GM21576 (cell line): ENCODE results near the gene PKP1.

Experiments
- ATAC-seq: cut with Tn5 transposase; IDR thresholded peaks from one replicate; pipeline ENCODE4 v1.9.1; 2021; ENCODE audit warnings: mild to moderate bottlenecking, moderate library complexity; ENCODE audit not compliant: unreplicated experiment

The PKP1 gene

GRCh38 chr1:201361652-201362504 lies 78.6 kb downstream of the PKP1 start:
- ATAC-seq: no peak

GRCh38 chr1:201362906-201363305 lies 79.6 kb downstream of the PKP1 start:
- ATAC-seq: no peak

- no peak for ATAC-seq
Observed at GRCh38 chr1:201363467-201363866, 80.2 kb downstream of the PKP1 start.

GRCh38 chr1:201364808-201365105 lies 81.5 kb downstream of the PKP1 start:
- ATAC-seq: no peak

GRCh38 chr1:201365251-201365650 lies 81.9 kb downstream of the PKP1 start:
- no peak for ATAC-seq

GRCh38 chr1:201366696-201367095 lies 83.4 kb downstream of the PKP1 start:
- ATAC-seq: no peak

- ATAC-seq: no peak
Observed at GRCh38 chr1:201369209-201369608, 85.9 kb downstream of the PKP1 start.

GRCh38 chr1:201370500-201370899 lies 87.2 kb downstream of the PKP1 start:
- ATAC-seq: no peak

- no peak for ATAC-seq
Observed at GRCh38 chr1:201371276-201371675, 88.0 kb downstream of the PKP1 start.

- ATAC-seq: no peak
Observed at GRCh38 chr1:201371792-201372191, 88.5 kb downstream of the PKP1 start.

GRCh38 chr1:201374364-201374763 lies 91.1 kb downstream of the PKP1 start:
- no peak for ATAC-seq

GRCh38 chr1:201375169-201375568 lies 91.9 kb downstream of the PKP1 start:
- no peak for ATAC-seq

- no peak for ATAC-seq
Observed at GRCh38 chr1:201376107-201376463, 92.8 kb downstream of the PKP1 start.

GRCh38 chr1:201376464-201377374 lies 93.4 kb downstream of the PKP1 start:
- no peak for ATAC-seq

GRCh38 chr1:201377611-201378092 lies 94.3 kb downstream of the PKP1 start, which contains the start of gene TNNT2:
Gene TNNT2 (minus strand): TSS chr1:201377680. CDS start chr1:201373254, 4,426 bp downstream.
- no peak for ATAC-seq

- ATAC-seq: no peak
Observed at GRCh38 chr1:201378804-201379203, 95.5 kb downstream of the PKP1 start.

- no peak for ATAC-seq
Observed at GRCh38 chr1:201379733-201380242, 96.5 kb downstream of the PKP1 start.

GRCh38 chr1:201381130-201381529 lies 97.8 kb downstream of the PKP1 start:
- no peak for ATAC-seq
